Lung (tissue), 12 donors: Measurements from ENCODE around the gene NRCAM. TPM values are rescaled to one million over a fixed set of nuclear protein-coding genes. Genes with fewer than 3 reads are reported as not detected.

Experiments
- ATAC-seq: fragments of 200-7000 bp; cut with Tn5 transposase; one replicate; pipeline ENCODE4 v1.9.1; 2020; ENCODE audit warnings: moderate number of reproducible peaks; ENCODE audit not compliant: insufficient read depth, low FRiP score
- DNase-seq, 3 donors: peaks; one replicate each; pipeline ENCODE4 v3.0.0-alpha.2; 2013 to 2017
- H3K27ac ChIP-seq, 2 donors: one replicate each; pipeline ENCODE4 v1.5.1; 2013; ENCODE audit warnings: mild to moderate bottlenecking in 2 of 2, moderate library complexity in 2 of 2, control low read depth in 1 of 2, inconsistent platforms in 1 of 2, low read depth in 1 of 2, low read length in 1 of 2
- H3K27me3 ChIP-seq, 3 donors: one replicate each; pipeline ENCODE4 v1.5.1; 2013; ENCODE audit warnings: low read length in 2 of 3; ENCODE audit not compliant: control insufficient read depth in 3 of 3, insufficient read depth in 3 of 3
- H3K36me3 ChIP-seq, 4 donors: one replicate each; pipeline ENCODE4 v1.5.1; 2013; ENCODE audit warnings: low read length in 4 of 4, mild to moderate bottlenecking in 1 of 4, moderate library complexity in 1 of 4; ENCODE audit not compliant: control insufficient read depth in 4 of 4, insufficient read depth in 4 of 4
- H3K4me1 ChIP-seq, 5 donors: one replicate each; pipeline ENCODE4 v1.5.1; 2013; ENCODE audit warnings: low read length in 5 of 5, mild to moderate bottlenecking in 2 of 5, moderate library complexity in 1 of 5; ENCODE audit not compliant: control insufficient read depth in 5 of 5, insufficient read depth in 5 of 5
- H3K4me3 ChIP-seq: one replicate; pipeline ENCODE4 v1.5.1; 2013; ENCODE audit warnings: mild to moderate bottlenecking, control low read depth, moderate library complexity
- H3K9ac ChIP-seq, 2 donors: one replicate each; pipeline ENCODE4 v1.5.1; 2013; ENCODE audit warnings: low read length in 2 of 2, control low read depth in 1 of 2; ENCODE audit not compliant: insufficient read depth in 1 of 2
- H3K9me3 ChIP-seq, 4 donors: one replicate each; pipeline ENCODE4 v1.5.1; 2013; ENCODE audit warnings: low read length in 3 of 4, mild to moderate bottlenecking in 1 of 4, moderate library complexity in 1 of 4; ENCODE audit not compliant: control insufficient read depth in 4 of 4, insufficient read depth in 3 of 4
- CTCF ChIP-seq: IDR thresholded peaks from 2 replicates; pipeline ENCODE4 v1.5.1; 2012; ENCODE audit warnings: mild to moderate bottlenecking; ENCODE audit errors: control extremely low read depth, extremely low read depth
- WGBS, 2 donors: extraction: QIAGEN DNeasy Blood & Tissue Kit; methylation state at CpG; one replicate each; pipeline ENCODE4 v1.1.7; 2013; 5-methylcytosine and 5-hydroxymethylcytosine counted together
- polyA plus RNA-seq, 2 donors: library from polyadenylated mRNA; stranded (reverse); fragments of 200-250 nt; gene quantifications; one replicate each; pipeline ENCODE4 v1.2.1, GENCODE V29; 2013
- total RNA-seq, 2 donors: library from RNA; depleted of rRNA in 1 of 2; stranded (reverse); fragments of >200 nt in 1 of 2; gene quantifications; one replicate each; pipeline ENCODE4 v1.2.1, GENCODE V29; 2014 to 2021
- donor health status: control.
- donor health status: control.
- donor health status: Bipolar disorder and iron deficiency.
- donor health status: healthy.
- donor health status: DM: yes; HTN: yes; CAD: no.

NRCAM gene
- total and polyA plus RNA-seq, 4 donors: 2.5 to 32.4 (median 11.0) TPM

GRCh38 chr7:108171164-108171563, 285.1 kb downstream of the NRCAM start:
- Histone ChIP-seq H3K27me3 (no peaks in the 10 kb centered on the region), H3K9ac (no peak overlapping the region), H3K9me3 (peaks cover 0 to 1% (median 0%) of the 10 kb centered on the region in 4 donors), H3K36me3 (no peaks in the 10 kb centered on the region), H3K4me1 (peaks cover 0 to 13% (median 0%) of the 10 kb centered on the region in 5 donors), H3K4me3 (no peak overlapping the region), H3K27ac (no peak overlapping the region)
- no peak for ATAC-seq
- WGBS, 2 donors: 93 to 96% methylated on average over 8 of the region's 8 CpGs
- no peak for DNase-seq
- no peak for TF ChIP-seq CTCF

GRCh38 chr7:108170251-108170650, 286.0 kb downstream of the NRCAM start:
- H3K4me3 ChIP-seq: no peak overlapping the region
- peaks cover 0 to 1% (median 0%) of the 10 kb centered on the region in 4 donors for H3K9me3 ChIP-seq
- WGBS, 2 donors: 71 to 77% methylated on average over 5 of the region's 5 CpGs
- no peaks in the 10 kb centered on the region for H3K27me3 ChIP-seq
- no peak for ATAC-seq
- TF ChIP-seq CTCF: no peak
- DNase-seq: no peak
- H3K9ac ChIP-seq: no peak overlapping the region
- no peaks in the 10 kb centered on the region for H3K36me3 ChIP-seq
- no peak overlapping the region for H3K27ac ChIP-seq
- peaks cover 0 to 13% (median 0%) of the 10 kb centered on the region in 5 donors for H3K4me1 ChIP-seq

- Histone ChIP-seq H3K4me1 (peaks cover 0 to 13% (median 0%) of the 10 kb centered on the region in 5 donors), H3K4me3 (no peak overlapping the region), H3K36me3 (no peaks in the 10 kb centered on the region), H3K9me3 (no peaks in the 10 kb centered on the region), H3K27ac (no peak overlapping the region), H3K27me3 (no peaks in the 10 kb centered on the region), H3K9ac (peak overlapping the region in 1 of 2 donors; percentile 35)
- WGBS, 2 donors: 56 to 76% methylated on average over 7 of the region's 7 CpGs
- no peak for TF ChIP-seq CTCF
- peak in 2 of 3 donors; percentile 78 to 87 for DNase-seq
- no peak for ATAC-seq
These were observed 288.8 kb downstream of the NRCAM start for GRCh38 chr7:108167460-108167859.

- H3K9ac ChIP-seq: no peak overlapping the region
- H3K27me3 ChIP-seq: no peaks in the 10 kb centered on the region
- H3K36me3 ChIP-seq: no peaks in the 10 kb centered on the region
- ATAC-seq (no peak), DNase-seq (no peak)
- H3K27ac ChIP-seq: no peak overlapping the region
- peaks cover 0 to 13% (median 0%) of the 10 kb centered on the region in 5 donors for H3K4me1 ChIP-seq
- 87 to 95% methylated on average over 5 of the region's 5 CpGs for WGBS, 2 donors
- no peak overlapping the region for H3K4me3 ChIP-seq
- no peak for TF ChIP-seq CTCF
- H3K9me3 ChIP-seq: no peaks in the 10 kb centered on the region
These were observed 289.5 kb downstream of the NRCAM start for GRCh38 chr7:108166687-108167086.
